Cerebellar nuclear complex (tissue), 1 donor: ENCODE measurements around the gene TSPAN17.

Source experiments
- DNase-seq, 2 experiments: peaks; one replicate each; lab custom pipeline; 2025; lab: John Stamatoyannopoulos, UW

TSPAN17 gene

GRCh38 chr5:176621661-176622079 lies 25.6 kb upstream of the TSPAN17 start:
- no peak for DNase-seq

DNA sequence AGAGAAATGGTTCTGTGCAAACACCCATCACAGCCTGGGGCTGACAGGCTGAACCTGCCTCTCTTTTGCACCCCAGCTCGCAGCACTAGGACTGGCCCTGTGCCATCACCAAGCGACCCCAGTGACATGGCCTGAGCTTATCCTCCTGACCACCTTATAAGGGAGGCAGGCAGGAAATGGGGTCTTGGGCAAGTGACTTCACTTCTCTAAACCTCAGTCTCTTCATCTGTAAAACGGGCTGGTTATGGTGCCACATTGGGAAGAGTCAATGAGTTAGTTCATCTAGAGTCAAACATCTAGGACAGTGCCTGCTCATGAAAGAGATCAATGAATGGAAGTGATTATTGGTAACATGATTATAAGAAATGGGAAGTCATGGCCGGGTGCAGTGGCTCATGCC lies 23.1 kb upstream of the TSPAN17 start:
- no peak for DNase-seq

- DNase-seq: no peak
Observed at GRCh38 chr5:176624938-176625337, 22.3 kb upstream of the TSPAN17 start.

- no peak for DNase-seq
Observed at GRCh38 chr5:176625512-176625911, 21.8 kb upstream of the TSPAN17 start.

GRCh38 chr5:176625966-176626875 lies 21.1 kb upstream of the TSPAN17 start:
- DNase-seq: no peak

- DNase-seq: no peak
Observed at GRCh38 chr5:176626876-176627236, 20.4 kb upstream of the TSPAN17 start.

- DNase-seq: no peak
Observed at GRCh38 chr5:176627582-176627981, 19.7 kb upstream of the TSPAN17 start.

DNA sequence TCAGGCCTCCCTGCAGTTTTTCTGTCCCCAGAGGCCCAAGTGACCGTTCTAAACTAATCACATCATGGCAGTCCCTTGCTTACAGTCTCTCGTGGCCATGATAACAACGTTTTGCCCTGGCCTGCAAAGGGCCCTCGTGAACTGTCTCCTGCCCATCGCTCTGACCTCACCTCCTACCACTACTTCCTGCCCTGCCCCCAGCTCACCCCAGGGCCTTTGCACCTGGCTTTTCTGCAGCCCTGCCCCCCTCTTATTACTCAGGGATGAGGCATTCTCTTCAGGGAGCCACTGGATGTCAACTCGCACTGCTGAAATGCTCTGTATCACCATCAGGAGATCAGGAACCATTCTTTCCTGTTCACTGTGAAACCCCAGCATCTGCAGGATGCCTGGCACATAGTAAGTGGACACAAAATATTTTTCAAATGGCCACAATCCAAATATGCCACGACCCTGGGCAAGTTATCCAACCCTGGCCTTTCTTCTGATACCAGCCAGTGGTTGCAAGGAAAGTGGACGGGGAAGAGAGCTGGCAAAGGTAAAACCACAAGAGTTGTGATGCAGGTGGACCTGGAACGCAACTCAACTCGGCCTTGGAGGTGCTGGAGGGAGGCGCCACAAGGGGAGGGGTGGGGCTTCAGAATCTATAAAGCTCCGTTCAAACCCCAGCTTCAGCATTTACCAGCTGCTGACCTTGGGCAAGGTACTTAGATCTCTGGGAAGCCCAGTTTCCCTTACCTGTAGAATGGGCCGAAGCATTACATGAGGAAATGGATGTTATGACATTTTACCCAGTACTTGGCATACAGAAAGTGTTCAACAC lies 18.7 kb upstream of the TSPAN17 start:
- no peak for DNase-seq

DNA sequence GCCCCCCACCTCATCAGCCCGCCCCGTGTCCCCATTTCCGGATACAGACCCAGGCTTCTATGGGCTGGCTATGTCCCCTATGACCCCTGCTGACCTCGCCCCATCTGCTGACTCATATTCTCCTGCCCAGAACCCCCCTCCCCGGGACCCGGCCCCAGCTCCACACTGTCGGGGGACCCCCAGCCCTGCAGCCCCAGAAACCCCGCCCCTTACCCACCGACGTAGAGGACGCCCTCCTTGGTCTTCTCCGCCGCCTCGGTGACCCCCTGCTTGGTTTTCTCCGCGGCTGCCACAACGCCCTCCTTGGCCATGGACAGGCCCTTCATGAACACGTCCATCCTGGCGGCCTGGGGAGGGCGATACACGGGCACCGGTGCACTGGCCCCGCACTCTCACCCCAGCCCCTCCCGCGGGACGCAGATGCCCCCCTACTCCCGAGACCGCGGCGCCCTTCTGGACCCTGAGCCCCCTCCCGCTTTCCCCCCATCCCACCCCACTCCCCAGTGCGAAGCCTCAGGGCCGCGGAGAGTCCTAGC lies 17.9 kb upstream of the TSPAN17 start:
- DNase-seq: no peak

- no peak for DNase-seq
Observed at GRCh38 chr5:176629853-176630680, 17.2 kb upstream of the TSPAN17 start, which contains the start of the genes EIF4E1B and SNCB. Gene EIF4E1B (plus strand): TSS chr5:176630675. CDS start chr5:176642788, 12,113 bp downstream. Gene SNCB (minus strand): TSS chr5:176630534. CDS start chr5:176629654, 880 bp downstream.

DNA sequence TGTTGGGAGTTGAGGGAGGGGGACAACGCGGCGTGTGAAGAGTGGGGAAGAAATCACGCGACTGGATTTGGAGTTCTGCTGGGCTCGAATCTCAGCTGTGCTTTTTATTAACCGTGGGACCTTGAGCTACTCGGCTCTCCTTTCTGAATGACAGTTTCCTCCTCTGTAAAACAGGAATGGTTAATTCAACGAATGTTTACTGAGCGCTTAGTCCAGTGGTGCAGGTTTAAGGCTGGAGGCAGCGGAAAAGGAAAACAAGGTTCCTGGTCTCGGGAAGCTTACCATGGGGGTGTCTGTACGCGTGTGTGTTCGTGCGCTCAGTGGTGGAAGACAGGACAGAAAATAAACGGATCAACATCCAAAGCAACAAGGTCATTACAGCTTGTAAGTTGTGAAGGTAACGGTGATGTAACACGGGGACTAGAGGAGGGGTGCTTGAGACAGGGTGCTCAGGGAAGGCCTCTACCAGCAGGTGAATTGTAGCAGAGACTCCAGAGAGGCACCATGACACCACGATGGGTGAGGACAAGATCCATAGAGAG lies 16.5 kb upstream of the TSPAN17 start:
- no peak for DNase-seq

DNA sequence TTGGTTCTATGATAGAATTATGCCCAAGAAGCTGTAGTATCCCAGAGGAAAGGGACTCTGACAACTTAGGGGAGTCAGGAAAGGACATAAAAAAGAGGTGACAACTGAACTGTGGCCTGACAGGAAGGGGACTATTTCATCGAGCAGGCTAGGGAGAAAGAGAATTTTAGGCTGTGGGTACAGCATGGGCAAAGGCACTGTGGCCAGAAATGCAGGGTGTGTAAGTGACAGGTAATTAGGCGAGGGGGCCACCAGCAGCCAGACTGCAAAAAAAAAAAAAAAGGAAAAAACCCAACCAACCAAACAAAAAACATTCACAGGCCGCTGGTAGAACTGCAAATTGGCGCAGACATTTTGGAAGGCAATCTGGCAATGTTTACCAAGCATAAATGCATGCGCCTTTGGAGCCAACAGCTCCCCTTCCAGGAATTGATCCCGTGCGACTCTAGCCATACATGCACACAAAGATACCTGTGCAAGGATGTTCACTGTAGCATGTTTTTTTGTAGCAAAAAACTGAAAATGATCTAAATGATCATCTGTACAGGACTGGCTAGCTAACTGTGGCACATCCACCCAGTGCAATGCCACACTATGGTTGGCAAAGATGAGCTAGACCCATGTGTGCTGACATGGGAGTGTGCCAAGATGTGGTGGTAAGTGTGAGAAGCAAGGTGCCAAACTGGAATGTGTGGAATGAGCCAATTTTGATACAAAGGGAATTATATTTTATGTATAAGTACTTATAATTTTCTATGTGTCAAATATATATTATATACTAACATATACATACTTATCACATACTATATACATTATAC lies 15.7 kb upstream of the TSPAN17 start:
- peak in 1 of 2 experiments; percentile 56 for DNase-seq

- DNase-seq: peak; percentile 37 to 89
Observed at GRCh38 chr5:176632745-176633144, 14.5 kb upstream of the TSPAN17 start.

GRCh38 chr5:176633598-176633997 lies 13.7 kb upstream of the TSPAN17 start:
- DNase-seq: no peak

DNA sequence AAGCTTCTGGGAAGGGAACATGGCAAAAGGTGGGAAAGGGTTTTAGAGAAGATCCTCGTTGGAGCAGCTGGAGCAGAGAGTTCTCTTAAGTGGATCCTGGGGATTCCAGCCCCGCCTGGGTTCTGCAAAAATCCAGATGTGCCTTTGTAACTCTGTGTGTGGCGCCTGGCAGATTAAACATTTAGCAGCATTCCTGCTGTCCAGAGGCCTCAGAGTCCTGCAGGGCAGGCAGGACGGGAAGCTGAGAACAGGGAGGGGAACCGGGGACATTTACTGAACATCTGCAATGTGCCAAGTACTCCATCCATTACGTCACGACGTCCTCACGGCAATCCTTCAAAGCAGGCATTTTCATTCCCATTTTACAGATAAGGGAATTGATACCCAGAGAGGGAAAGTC lies 10.9 kb upstream of the TSPAN17 start:
- no peak for DNase-seq

GRCh38 chr5:176637556-176637955 lies 9.7 kb upstream of the TSPAN17 start:
- no peak for DNase-seq

DNA sequence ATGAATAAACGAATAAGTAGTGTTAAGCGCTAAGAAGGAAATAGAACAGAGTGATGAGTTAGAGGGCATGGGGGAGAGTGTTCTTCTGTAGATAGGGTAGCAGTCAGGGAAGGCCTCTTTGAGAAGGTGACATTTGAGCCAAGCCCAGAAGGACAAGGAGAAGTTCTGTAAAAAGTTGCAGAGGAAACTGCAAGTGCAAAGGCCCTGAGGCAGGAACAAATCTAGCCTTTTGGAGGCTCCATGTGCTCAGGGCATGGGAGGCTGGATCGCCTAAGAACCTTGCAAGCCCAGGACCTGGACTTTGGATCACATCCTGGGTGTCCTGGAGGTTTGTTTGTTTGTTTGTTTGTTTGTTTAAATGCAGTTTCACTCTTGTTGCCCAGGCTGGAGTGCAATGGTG lies 8.8 kb upstream of the TSPAN17 start:
- DNase-seq: no peak

GRCh38 chr5:176639208-176639607 lies 8.1 kb upstream of the TSPAN17 start:
- no peak for DNase-seq

DNA sequence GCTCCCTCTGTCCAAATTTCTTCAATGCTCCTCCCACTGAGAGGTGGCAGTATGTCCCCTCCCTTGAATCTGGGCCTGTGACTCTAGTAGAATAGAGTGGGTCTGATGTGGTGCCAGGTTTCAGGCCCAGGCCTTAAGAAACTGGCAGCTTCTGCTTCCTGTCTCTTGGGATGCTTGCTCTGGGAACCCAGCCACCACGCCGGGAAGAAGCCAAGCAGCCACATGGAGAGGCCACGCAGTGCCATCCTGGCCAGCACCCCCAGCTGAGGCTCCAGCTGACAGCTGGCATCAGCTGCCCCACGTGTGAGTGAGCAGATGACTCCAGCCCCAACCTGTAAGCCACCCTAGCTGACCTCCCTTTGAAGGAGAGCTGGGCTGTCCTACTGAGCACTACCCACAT lies 7.3 kb upstream of the TSPAN17 start:
- peak; percentile 70 to 92 for DNase-seq

DNA sequence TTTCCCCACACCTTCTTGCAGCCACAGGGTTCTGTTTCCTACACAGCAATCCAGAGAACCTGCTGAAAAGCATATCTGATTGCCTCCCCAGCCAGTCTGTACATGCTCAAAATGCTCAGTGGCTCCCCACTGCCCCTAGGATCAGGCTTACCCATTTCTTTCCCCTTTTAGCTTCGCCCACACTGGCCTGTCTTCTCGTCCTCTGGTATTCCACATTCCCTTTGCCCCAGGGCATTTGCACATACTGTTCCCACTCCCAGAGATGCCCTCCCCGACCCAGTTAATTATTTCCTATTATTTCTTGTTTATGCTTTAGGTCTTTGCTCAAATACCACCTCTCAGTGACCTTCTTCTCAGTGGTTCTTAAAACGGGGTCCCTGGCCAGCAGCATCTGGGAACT lies 6.7 kb upstream of the TSPAN17 start:
- DNase-seq: no peak
